ENCODE results near the gene RPL6.

DNA sequence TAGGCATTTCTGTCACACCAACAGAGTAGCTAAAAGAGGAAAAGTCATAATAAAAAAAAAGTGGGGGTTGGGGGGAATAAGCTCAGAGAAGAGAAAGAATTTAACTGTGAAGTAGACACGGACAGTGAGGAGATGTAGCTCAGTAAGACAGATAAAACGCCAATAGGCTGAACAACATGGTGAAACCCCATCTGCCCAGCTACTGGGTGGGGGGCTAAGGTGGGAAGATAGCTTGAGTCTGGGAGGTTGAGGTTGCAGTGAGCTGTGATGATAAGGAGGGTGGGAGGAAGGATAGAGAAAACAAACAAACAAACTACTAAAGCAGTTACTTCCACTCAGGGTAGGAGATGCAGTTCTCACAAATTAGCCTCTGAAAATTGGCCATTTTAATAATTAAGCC, 52.2 kb downstream of the RPL6 start:
- TF ChIP-seq POLR2A (IDR thresholded peaks at IDR 0.05): no peak
- TF ChIP-seq, protein P1, sequence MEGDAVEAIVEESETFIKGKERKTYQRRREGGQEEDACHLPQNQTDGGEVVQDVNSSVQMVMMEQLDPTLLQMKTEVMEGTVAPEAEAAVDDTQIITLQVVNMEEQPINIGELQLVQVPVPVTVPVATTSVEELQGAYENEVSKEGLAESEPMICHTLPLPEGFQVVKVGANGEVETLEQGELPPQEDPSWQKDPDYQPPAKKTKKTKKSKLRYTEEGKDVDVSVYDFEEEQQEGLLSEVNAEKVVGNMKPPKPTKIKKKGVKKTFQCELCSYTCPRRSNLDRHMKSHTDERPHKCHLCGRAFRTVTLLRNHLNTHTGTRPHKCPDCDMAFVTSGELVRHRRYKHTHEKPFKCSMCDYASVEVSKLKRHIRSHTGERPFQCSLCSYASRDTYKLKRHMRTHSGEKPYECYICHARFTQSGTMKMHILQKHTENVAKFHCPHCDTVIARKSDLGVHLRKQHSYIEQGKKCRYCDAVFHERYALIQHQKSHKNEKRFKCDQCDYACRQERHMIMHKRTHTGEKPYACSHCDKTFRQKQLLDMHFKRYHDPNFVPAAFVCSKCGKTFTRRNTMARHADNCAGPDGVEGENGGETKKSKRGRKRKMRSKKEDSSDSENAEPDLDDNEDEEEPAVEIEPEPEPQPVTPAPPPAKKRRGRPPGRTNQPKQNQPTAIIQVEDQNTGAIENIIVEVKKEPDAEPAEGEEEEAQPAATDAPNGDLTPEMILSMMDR (IDR thresholded peaks at IDR 0.05): no peak

Measured in uterus (tissue), 2 donors.